Measurements from ENCODE around the gene EHMT1.

GRCh38 chr9:137866226-137867141 lies 247.7 kb downstream of the EHMT1 start:
- TF ChIP-seq CTCF (IDR thresholded peaks at IDR 0.05; ENCODE audit: insufficient read depth, low read depth, low read length) (no peak), EZH2 (IDR thresholded peaks at IDR 0.05; ENCODE audit: insufficient read depth, low read length) (no peak)

Data from astrocyte (in vitro differentiated cells and primary cell).